OCI-LY1 (cell line): Measurements from ENCODE around the gene E4F1.
"Not testable (repeated sequence)": the region's sequence is repeated elsewhere in the genome, so short reads cannot be mapped to it uniquely, and the experiment has no call there.

Experiments
- H2AFZ ChIP-seq: fragments of 200-600 bp; sonication (generic), shearing (Covaris generic); 2 replicates; pipeline ENCODE4 v1.6.0; 2014; ENCODE audit warnings: antibody characterized with exemption, mild to moderate bottlenecking, low read length
- H3F3A ChIP-seq: fragments of 200-600 bp; sonication (generic), shearing (Covaris generic); 2 replicates; pipeline ENCODE4 v1.6.0; 2014; ENCODE audit warnings: mild to moderate bottlenecking, antibody characterized with exemption, low read length, moderate library complexity; ENCODE audit not compliant: insufficient read depth
- H3K27ac ChIP-seq: fragments of 200-600 bp; sonication (generic); 2 replicates; pipeline ENCODE4 v1.5.1; 2014; ENCODE audit warnings: low read length, mixed run types, mild to moderate bottlenecking, low read depth; ENCODE audit not compliant: poor library complexity, severe bottlenecking
- H3K27me3 ChIP-seq: fragments of 200-600 bp; sonication (generic); 2 replicates; pipeline ENCODE4 v1.6.0; 2014; ENCODE audit warnings: antibody characterized with exemption, mild to moderate bottlenecking, low read length, moderate library complexity; ENCODE audit not compliant: insufficient read depth
- H3K36me3 ChIP-seq: fragments of 200-600 bp; sonication (generic); 2 replicates; pipeline ENCODE4 v1.6.1; 2014; ENCODE audit warnings: mild to moderate bottlenecking, antibody characterized with exemption, low read length, moderate library complexity, mixed read lengths; ENCODE audit not compliant: insufficient read depth
- H3K4me1 ChIP-seq: fragments of 200-600 bp; sonication (generic); 2 replicates; pipeline ENCODE4 v1.5.1; 2014; ENCODE audit warnings: mild to moderate bottlenecking, low read length, moderate library complexity; ENCODE audit not compliant: insufficient read depth, severe bottlenecking
- H3K4me2 ChIP-seq: fragments of 200-600 bp; sonication (generic), shearing (Covaris generic); 2 replicates; pipeline ENCODE4 v1.6.1; 2014; ENCODE audit warnings: low read length
- H3K4me3 ChIP-seq: fragments of 200-600 bp; sonication (generic); 2 replicates; pipeline ENCODE4 v1.5.1; 2014; ENCODE audit warnings: low read length, low read depth, mild to moderate bottlenecking, mixed read lengths; ENCODE audit not compliant: poor library complexity, severe bottlenecking
- H3K79me2 ChIP-seq: fragments of 200-600 bp; shearing (Covaris generic); 2 replicates; pipeline ENCODE4 v1.6.1; 2016; ENCODE audit warnings: mixed run types, low read length, mixed read lengths; ENCODE audit not compliant: insufficient read depth
- H3K9ac ChIP-seq: fragments of 200-600 bp; sonication (generic), shearing (Covaris generic); 2 replicates; pipeline ENCODE4 v1.6.1; 2014; ENCODE audit warnings: mild to moderate bottlenecking, low read length, mixed read lengths
- H3K9me2 ChIP-seq: fragments of 200-600 bp; sonication (generic), shearing (Covaris generic); 2 replicates; pipeline ENCODE4 v1.6.1; 2014; ENCODE audit warnings: low read depth, mild to moderate bottlenecking, low read length, mixed read lengths
- H3K9me3 ChIP-seq: fragments of 200-600 bp; shearing (Covaris generic); 2 replicates; pipeline ENCODE4 v1.6.1; 2014; ENCODE audit warnings: low read length, mixed read lengths
- H4K20me1 ChIP-seq: fragments of 200-600 bp; sonication (generic), shearing (Covaris generic); 2 replicates; pipeline ENCODE4 v1.6.0; 2016; ENCODE audit warnings: mild to moderate bottlenecking, low read length; ENCODE audit not compliant: insufficient read depth
- CTCF ChIP-seq: fragments of 200-600 bp; sonication (generic), shearing (Covaris generic); IDR thresholded peaks from 2 replicates; pipeline ENCODE4 v1.5.1; 2017; ENCODE audit warnings: mild to moderate bottlenecking, antibody characterized with exemption, low read length, moderate library complexity, mixed read lengths
- EZH2 ChIP-seq: fragments of 200-600 bp; sonication (generic), shearing (Covaris generic); IDR thresholded peaks from 2 replicates; pipeline ENCODE4 v1.8.0; 2017; ENCODE audit warnings: borderline replicate concordance, mixed run types, mild to moderate bottlenecking, antibody characterized with exemption, low read length, moderate library complexity, mixed read lengths

E4F1 gene

GRCh38 chr16:2257726-2258125 is 34.3 kb downstream of the E4F1 start:
- H3K27ac ChIP-seq, result no peak overlapping the region
- H3K36me3 ChIP-seq, result peaks cover 99% of the 10 kb centered on the region
- H3K9me2 ChIP-seq, result no peaks in the 10 kb centered on the region
- TF ChIP-seq EZH2 (no peak), CTCF (no peak)
- H3K79me2 ChIP-seq, result no peaks in the 10 kb centered on the region
- H2AFZ ChIP-seq, result no peak overlapping the region
- no peaks in the 10 kb centered on the region for H3K27me3 ChIP-seq
- peaks cover 7% of the 10 kb centered on the region; the same call in 1 of the 2 replicates for H3F3A ChIP-seq
- no peaks in the 10 kb centered on the region for H4K20me1 ChIP-seq
- H3K4me2 ChIP-seq, result no peak overlapping the region
- no peaks in the 10 kb centered on the region for H3K9me3 ChIP-seq
- no peak overlapping the region for H3K4me3 ChIP-seq
- H3K9ac ChIP-seq, result no peak overlapping the region
- H3K4me1 ChIP-seq, result peaks cover 10% of the 10 kb centered on the region

- H3K9me2 ChIP-seq, H4K20me1 ChIP-seq, H3K9me3 ChIP-seq, H3K4me3 ChIP-seq, H3F3A ChIP-seq, H3K27me3 ChIP-seq, H3K4me2 ChIP-seq, H2AFZ ChIP-seq, H3K4me1 ChIP-seq, H3K9ac ChIP-seq, H3K79me2 ChIP-seq, H3K27ac ChIP-seq: not testable (repeated sequence)
- H3K36me3 ChIP-seq, result peaks cover 99% of the 10 kb centered on the region
Observed at GRCh38 chr16:2258530-2258929, 35.1 kb downstream of the E4F1 start.

GRCh38 chr16:2260250-2260649 is 36.9 kb downstream of the E4F1 start:
- H3F3A ChIP-seq, result no peaks in the 10 kb centered on the region
- H3K36me3 ChIP-seq, result peaks cover 100% of the 10 kb centered on the region
- H3K4me2 ChIP-seq, result no peak overlapping the region
- no peak overlapping the region for H3K9ac ChIP-seq
- no peaks in the 10 kb centered on the region for H3K9me2 ChIP-seq
- no peak for TF ChIP-seq EZH2
- TF ChIP-seq CTCF, result no peak
- H3K27ac ChIP-seq, result no peak overlapping the region
- no peaks in the 10 kb centered on the region for H3K9me3 ChIP-seq
- H4K20me1 ChIP-seq, result no peaks in the 10 kb centered on the region
- no peaks in the 10 kb centered on the region for H3K4me1 ChIP-seq
- H3K79me2 ChIP-seq, result peaks cover 18% of the 10 kb centered on the region
- no peak overlapping the region for H2AFZ ChIP-seq
- no peaks in the 10 kb centered on the region for H3K27me3 ChIP-seq
- H3K4me3 ChIP-seq, result no peak overlapping the region

- not testable (repeated sequence) for H3K4me3 ChIP-seq, H3K27me3 ChIP-seq, H4K20me1 ChIP-seq, H3K9ac ChIP-seq, H3K9me3 ChIP-seq, H3K27ac ChIP-seq, H3K4me2 ChIP-seq, H3K9me2 ChIP-seq, H2AFZ ChIP-seq, H3F3A ChIP-seq
- Histone ChIP-seq H3K4me1 (peaks cover 14% of the 10 kb centered on the region), H3K79me2 (peaks cover 41% of the 10 kb centered on the region), H3K36me3 (peaks cover 86% of the 10 kb centered on the region)
Observed at GRCh38 chr16:2263026-2263425, 39.6 kb downstream of the E4F1 start.

GRCh38 chr16:2266887-2267286 is 43.5 kb downstream of the E4F1 start:
- not testable (repeated sequence) for H3F3A ChIP-seq, H3K9me2 ChIP-seq, H3K27ac ChIP-seq, H3K9me3 ChIP-seq, H2AFZ ChIP-seq, H4K20me1 ChIP-seq, H3K27me3 ChIP-seq
- Histone ChIP-seq H3K4me1 (peaks cover 27% of the 10 kb centered on the region), H3K4me2 (peak overlapping the region; percentile 79), H3K4me3 (peak overlapping the region; percentile 86), H3K9ac (peak overlapping the region; percentile 72), H3K79me2 (peaks cover 41% of the 10 kb centered on the region), H3K36me3 (peaks cover 47% of the 10 kb centered on the region)

- H2AFZ ChIP-seq, H3K27me3 ChIP-seq, H3K9me2 ChIP-seq, H3K9me3 ChIP-seq, H3F3A ChIP-seq, H4K20me1 ChIP-seq: not testable (repeated sequence)
- peak overlapping the region; percentile 79 for H3K4me2 ChIP-seq
- peak overlapping the region; percentile 80 for H3K27ac ChIP-seq
- H3K36me3 ChIP-seq, result peaks cover 41% of the 10 kb centered on the region
- peaks cover 41% of the 10 kb centered on the region for H3K79me2 ChIP-seq
- peaks cover 27% of the 10 kb centered on the region for H3K4me1 ChIP-seq
- peak overlapping the region; percentile 72 for H3K9ac ChIP-seq
- peak overlapping the region; percentile 86 for H3K4me3 ChIP-seq
Observed at GRCh38 chr16:2267505-2267912, 44.1 kb downstream of the E4F1 start.
